ENCODE results near the gene CRIP1.

The CRIP1 gene

DNA sequence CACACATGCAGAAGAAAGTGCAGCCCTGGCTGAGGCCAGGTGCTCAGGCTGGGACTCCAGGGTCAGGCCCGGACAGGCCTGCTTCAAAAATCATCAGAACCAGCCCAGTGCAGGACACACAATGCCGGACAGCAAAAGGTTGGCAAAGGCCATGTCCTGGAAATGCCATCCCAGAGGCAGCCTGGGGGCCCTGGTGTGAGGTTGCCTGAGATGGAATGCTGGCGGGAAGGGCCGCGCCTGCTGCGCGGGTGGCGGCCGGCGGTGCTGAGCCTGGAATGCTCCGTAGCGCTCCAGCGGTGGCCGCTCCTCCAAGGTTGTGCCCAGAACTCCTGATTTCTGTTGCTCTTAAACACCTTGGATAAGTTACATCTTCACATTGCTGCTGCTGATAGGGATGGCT is 33.7 kb upstream of the CRIP1 start:
- DNase-seq: no peak

DNA sequence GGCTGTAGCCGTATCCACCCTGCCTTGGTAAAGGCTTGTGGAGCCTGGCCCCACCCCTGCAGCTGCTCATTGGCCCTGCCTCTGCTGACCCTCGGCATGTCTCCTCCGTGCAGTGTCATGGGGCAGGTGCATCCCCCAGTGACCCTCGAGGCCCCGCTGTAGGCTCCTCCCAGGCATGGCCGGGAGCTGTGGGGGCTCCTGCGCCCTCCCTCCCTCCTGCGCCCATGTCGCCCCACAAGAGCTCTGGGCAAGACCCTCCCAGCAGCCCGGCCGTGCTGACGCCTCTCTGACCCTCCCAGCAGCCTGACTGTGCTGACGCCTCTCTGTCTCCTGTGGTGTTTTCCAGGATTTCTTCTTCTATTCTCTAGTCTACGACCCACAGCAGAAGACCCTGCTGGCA is 32.8 kb upstream of the CRIP1 start:
- DNase-seq: no peak

DNA sequence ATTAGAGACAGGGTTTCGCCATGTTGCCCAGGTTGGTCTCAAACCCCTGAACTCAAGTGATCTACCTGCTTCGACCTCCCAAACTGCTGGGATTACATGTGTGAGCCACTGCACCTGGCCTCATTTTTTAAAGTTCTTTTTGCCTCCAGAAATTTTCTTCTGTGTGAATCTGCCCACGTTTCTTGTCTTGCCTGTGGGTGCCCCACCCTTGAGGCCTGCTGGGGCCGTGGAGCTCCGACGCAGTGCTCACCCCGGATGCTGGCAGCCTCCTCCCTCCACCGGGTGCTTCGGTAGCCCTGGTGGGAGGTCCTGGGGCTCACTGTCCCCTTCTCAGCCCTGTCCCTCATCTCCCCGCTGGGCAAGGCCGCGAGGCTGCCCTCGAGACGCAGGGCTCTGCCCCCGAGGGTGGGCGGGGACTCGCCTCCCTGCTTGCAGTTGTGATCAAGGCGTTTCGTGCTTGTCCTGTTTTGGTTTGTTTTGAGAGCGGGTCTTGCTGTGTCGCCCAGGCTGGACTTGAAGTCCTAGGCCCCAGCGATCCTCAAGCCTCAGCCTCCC is 31.5 kb upstream of the CRIP1 start:
- DNase-seq: no peak

GRCh38 chr14:105455766-105456660 is 30.7 kb upstream of the CRIP1 start:
- DNase-seq: no peak

- DNase-seq: no peak
These were observed 29.7 kb upstream of the CRIP1 start for GRCh38 chr14:105456736-105457617.

DNA sequence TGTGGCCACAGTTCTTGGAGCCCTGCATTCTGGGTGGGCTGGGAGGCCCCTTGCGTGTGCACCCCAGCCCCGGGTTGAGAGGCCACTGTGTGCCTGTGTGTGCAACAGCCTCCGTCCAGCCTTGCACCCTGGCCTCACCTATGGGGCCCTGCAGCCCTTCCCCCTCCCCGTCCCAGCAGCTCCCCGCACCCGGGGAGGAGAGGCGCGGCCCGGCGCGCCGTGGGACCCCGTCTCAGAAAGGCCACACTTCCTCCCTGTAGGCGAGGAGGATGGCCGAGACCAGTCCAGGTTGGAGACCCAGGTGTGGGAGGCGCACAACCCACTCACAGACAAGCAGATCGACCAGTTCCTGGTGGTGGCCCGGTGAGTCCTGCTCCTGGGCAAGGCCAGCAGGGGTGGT is 28.7 kb upstream of the CRIP1 start:
- DNase-seq: no peak

DNA sequence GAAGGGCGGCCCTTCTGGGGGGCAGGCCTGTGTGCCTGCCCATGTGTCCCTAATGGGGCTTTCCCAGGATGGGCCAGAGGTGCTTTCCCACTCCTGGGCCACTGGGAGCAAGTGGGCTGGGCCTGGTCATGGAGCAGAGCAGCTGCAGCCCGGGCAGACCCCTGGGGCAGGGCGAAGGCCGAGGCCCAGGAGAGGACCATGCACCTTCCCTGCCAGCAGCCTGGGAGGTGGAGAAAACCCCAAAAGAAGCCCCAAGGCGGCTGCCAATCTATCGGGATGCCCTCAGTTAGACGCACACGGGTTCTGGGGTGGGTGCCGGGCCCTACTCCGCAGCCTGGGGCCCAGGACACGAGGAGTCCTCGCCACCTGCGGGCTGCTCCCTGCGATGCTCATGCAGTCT is 28.1 kb upstream of the CRIP1 start:
- no peak for DNase-seq

DNA sequence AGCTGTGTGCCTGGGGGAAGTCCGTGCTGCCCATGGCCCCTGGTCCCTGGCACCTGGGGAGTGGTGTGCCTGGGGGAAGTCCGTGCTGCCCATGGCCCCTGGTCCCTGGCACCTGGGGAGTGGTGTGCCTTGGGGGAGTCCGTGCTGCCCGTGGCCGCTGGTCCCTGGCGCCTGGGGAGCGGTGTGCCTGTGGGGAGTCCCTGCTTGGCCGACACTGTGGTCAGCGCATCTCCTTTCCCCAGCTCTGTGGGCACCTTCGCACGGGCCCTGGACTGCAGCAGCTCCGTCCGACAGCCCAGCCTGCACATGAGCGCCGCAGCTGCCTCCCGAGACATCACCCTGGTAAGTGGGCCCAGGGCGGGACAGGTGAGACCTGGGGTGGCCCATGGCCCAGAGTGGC is 26.6 kb upstream of the CRIP1 start:
- no peak for DNase-seq

DNA sequence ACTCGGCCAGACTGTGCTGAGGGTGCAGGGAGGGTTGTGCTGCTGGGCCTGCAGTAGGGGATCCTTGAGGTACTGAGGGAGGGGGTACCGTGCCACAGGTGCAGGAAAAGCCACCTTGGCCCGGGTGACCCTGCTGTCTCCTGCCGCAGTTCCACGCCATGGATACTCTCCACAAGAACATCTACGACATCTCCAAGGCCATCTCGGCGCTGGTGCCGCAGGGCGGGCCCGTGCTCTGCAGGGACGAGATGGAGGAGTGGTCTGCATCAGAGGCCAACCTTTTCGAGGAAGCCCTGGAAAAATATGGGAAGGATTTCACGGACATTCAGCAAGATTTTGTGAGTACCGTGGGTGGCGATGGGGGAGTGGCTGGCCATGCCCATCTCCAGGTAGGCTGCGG is 26.1 kb upstream of the CRIP1 start:
- DNase-seq: no peak

GRCh38 chr14:105461903-105462302 is 24.8 kb upstream of the CRIP1 start:
- DNase-seq: no peak

- no peak for DNase-seq
These were observed 22.2 kb upstream of the CRIP1 start for GRCh38 chr14:105464501-105464900.

- DNase-seq: no peak
These were observed 21.3 kb upstream of the CRIP1 start for GRCh38 chr14:105465209-105466031.

DNA sequence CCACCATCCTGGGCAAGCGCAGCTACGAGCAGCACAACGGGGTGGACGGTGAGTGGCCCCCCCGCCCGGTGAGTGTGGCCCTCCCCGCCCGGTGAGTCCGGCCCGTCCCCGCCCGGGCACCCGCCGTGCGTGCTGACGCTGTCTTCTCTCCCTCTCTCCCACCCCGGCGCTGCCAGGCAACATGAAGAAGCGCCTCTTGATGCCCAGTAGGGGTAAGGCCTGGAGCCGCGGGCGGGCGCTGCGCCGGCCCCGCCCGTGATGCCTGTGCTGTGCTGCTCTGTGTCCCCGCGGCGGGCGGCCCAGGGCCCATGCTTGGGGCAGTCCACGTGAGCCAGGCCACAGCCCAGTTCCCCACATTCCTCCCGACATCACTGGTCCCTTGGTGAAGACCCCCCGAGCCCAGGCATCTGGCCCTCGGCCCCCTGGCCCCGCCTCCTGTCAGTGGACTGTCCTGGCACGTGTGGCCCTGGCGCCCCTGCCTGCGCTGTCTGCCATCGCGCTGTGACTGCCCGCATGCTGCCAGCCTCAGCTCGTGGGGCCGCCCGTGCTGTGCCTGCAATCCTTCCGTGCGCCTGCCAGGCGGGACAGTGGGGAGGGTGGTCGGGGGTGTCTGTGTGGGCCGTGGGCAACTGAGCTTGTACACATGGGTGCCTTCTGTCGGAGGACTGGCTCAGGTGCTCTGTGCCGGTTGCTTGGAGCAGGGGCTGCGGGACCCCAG is 20.0 kb upstream of the CRIP1 start:
- DNase-seq: no peak

- no peak for DNase-seq
These were observed 19.3 kb upstream of the CRIP1 start for GRCh38 chr14:105467249-105467941.

GRCh38 chr14:105467942-105468471 is 18.7 kb upstream of the CRIP1 start:
- no peak for DNase-seq

GRCh38 chr14:105468621-105469241 is 18.0 kb upstream of the CRIP1 start:
- DNase-seq: no peak

- no peak for DNase-seq
These were observed 17.0 kb upstream of the CRIP1 start for GRCh38 chr14:105469456-105470349.

DNA sequence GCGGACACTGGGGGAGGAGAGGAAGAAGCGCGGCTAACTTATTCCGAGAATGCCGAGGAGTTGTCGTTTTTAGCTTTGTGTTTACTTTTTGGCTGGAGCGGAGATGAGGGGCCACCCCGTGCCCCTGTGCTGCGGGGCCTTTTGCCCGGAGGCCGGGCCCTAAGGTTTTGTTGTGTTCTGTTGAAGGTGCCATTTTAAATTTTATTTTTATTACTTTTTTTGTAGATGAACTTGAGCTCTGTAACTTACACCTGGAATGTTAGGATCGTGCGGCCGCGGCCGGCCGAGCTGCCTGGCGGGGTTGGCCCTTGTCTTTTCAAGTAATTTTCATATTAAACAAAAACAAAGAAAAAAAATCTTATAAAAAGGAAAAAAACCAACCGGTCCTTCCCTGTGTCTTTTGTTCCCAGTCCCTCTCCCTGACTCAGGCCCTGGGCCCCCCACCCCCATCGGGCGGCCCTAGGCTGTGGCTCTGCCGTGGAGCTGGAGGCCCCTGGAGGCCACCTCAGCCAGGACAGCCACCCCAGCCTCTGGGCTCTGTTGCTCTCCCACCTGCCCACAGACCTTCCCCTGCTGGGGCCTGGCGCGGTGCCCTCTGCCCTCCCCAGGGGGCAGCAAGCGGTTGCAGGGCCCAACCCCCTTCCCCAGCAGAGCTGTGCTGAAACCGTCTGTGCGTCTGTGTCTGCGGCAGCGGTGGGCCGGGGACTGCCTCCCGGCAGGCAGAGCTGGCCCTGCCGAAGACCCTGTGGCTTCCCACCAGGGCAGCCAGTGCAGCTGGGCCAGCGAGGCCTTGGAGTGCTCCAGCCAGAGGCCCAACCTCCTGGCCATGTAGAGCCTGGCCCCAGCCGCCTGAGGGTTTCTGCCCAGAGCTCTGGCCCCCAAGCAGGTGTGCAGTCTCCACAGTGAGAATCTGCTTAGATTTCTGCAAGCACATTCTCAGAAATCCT is 16.1 kb upstream of the CRIP1 start:
- no peak for DNase-seq
